K562 treated with DMSO at 1 percent for 12 hours (cell line): ENCODE results near the gene CPA3. TPM values are rescaled to one million over a fixed set of nuclear protein-coding genes. Genes with fewer than 3 reads are reported as not detected.

ENCODE experiments used
- total RNA-seq: library from RNA; unstranded; fragments of 300-600 nt; gene quantifications from 2 replicates; pipeline ENCODE4 v1.2.3, GENCODE V29; 2022; ENCODE audit not compliant: insufficient read depth

The CPA3 gene
- total RNA-seq: not detected in 2 replicates

DNA sequence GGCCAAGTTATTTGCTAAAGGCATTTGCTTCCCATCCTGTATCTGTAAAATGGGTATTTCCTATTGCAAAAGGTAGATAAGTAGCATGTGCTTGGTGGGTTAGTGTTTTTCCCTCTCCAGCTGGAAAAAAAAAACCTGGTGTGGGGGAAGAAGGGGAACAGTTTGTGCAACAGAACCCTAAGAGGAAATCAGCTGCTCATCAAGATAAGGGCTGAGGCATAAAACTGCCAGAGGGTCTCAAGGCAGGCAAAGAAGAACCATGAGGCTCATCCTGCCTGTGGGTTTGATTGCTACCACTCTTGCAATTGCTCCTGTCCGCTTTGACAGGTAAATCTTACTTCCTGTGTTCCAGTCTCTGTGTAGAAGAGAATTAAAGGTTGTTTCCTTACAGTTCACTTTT lies at the start of gene CPA3:
Gene CPA3, plus strand, starts transcription at position 248 of the 400 bp plus-strand sequence. Its CDS starts 12 bp downstream, at position 260.

DNA sequence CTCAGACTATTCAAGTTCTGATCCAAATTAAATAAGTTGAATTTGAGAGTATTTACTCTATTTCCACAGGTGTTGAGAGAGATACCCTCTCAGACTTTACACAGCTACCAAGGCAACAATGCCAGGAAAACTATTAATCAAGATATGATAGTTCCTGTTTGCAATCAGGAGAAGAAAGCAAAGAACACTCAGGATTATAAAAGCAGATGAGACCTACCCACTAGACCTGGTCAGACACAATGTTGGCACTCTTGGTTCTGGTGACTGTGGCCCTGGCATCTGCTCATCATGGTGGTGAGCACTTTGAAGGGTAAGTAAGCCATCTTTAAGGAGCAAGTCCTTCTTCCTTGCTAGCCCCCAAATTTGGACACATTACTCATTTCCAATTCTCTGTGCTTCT lies 37.5 kb upstream of the CPA3 start, which contains the start of gene CPB1:
Gene CPB1, plus strand, starts transcription at position 227 of the 400 bp plus-strand sequence. Its CDS starts 13 bp downstream, at position 240.

Other genes with a start within 250 kb of the CPA3 start
- not detected in 2 replicates for gene AGTR1, start 167.4 kb upstream of the CPA3 start, total RNA-seq
- not detected in 2 replicates for gene CPB1, start 37.5 kb upstream of the CPA3 start, total RNA-seq
- gene GYG1, start 126.2 kb downstream of the CPA3 start, total RNA-seq: 13.4 and 17.6 TPM in 2 replicates
- gene HLTF, start 221.2 kb downstream of the CPA3 start, total RNA-seq: 13.5 and 46.4 TPM in 2 replicates